ENCODE data around the gene CCNT2.
"Not testable (repeated sequence)": the region's sequence is repeated elsewhere in the genome, so short reads cannot be mapped to it uniquely, and the experiment has no call there.

The CCNT2 gene

DNA sequence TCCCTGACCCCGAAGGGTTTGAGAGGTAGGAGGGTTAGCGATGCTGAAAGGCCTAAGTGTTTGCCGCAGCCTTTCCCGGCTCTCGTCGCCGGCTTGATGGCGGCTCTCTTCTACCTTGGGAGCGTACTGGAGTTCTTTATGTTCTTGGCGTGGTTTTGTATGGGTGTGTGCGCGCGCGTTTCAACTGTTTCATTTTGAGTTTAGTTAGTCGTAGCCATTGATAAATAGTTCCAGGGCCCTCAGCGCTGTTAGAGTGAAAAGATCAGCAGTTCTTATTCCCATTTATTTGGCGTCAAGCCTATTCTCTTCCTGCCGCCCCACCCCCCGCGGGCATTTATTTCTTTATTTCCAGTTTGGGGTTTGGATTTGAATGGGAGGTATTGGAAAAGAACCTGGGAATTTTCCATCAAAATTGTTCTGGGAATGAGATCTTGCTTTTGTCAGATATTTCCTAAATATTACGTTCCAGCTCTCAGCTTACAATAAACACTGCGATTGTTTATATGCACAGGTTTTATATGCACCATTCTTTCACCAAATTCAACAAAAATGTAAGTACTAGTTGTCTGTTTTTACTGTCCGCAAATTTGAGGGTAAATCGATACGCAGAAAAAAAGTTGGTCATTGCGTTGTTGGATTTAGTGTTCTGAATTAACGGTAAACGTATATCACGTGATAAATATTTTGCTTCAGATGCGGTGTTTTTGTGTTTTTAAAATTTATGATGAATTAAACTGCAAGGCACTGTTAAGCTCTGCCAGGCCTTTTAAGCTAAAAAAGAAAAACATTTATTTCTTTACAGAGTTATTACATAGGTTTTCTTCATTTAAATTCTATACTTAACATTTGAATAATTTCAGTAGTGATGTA is 954 bp downstream of the CCNT2 start:
- no peak for DNase-seq (ENCODE audit: low read depth)

- no peak for DNase-seq (ENCODE audit: low read depth)
Observed at GRCh38 chr2:134924912-134925311, 6.3 kb downstream of the CCNT2 start.

GRCh38 chr2:134926231-134926931 is 7.8 kb downstream of the CCNT2 start:
- DNase-seq (ENCODE audit: low read depth) = no peak

GRCh38 chr2:134927195-134927594 is 8.6 kb downstream of the CCNT2 start:
- DNase-seq (ENCODE audit: low read depth) = no peak

DNA sequence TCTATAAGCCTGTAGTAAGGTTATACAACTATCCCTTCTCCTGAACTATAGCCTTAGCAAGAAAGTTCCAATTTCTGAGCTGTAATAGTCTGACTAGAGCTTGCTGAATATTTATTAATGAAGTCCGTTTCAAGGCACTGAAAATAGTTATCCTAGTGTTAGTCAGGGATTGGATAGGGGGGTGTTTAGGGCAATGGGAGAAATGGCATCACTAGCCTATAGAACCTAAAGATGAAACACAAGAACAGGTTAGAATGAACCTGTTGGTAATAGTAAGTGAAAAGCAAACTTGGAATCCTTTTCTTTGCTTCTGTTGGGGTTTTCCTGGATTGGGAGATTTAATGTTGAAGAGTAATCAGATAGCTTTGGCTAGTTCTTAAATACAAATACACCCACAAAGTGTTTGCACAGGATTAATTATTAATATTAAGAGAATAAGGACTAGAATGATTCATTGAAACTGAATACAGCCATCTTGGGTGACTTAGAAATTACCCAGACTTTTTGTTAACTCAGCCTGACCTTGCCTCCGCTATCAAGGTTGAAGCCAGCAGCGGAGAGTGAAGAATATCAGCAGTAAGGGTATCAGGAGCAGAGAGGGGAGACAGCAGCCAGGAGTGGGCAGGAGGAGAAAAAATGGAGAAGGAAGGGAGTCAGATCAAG is 14.4 kb downstream of the CCNT2 start:
- DNase-seq (ENCODE audit: low read depth) = no peak

DNA sequence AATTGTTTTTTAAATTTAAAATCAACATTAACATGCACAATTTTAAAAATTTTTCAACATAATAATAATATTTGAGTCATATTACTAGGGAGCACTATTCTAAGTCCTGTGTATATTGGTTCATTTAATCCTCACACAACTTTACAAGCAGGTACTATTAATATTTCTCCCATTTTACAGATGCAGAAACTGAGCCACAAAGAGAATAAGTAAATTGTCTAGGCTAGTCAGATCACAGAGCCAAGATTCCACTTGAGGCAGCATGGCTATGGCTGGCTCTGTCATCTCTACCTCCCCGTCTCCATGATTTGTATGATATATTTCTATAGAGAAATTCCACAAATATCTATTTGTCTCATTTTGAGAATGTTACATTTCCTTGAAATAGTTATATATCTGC is 15.1 kb downstream of the CCNT2 start:
- DNase-seq (ENCODE audit: low read depth) = no peak

GRCh38 chr2:134934150-134934549 is 15.5 kb downstream of the CCNT2 start:
- DNase-seq (ENCODE audit: low read depth) = no peak

DNA sequence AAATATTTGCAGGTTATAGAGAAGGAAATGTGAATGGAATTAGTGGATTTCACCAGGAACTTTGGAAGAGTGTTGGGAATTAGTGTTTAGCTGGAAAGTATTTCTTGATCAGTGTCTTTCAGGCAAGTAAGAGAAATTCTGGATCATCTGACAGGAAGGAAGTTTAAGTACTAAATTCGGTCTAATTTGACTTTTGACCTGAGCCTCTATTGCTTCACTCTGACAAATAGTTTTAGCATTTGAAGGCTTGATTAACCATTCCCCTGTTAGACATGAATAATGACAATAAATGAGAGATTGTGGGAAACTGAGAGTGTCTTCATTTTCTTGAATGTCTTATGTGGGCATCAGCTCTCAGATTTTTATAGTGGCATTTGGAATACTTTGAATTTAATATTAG is 16.0 kb downstream of the CCNT2 start:
- DNase-seq (ENCODE audit: low read depth) = no peak

DNA sequence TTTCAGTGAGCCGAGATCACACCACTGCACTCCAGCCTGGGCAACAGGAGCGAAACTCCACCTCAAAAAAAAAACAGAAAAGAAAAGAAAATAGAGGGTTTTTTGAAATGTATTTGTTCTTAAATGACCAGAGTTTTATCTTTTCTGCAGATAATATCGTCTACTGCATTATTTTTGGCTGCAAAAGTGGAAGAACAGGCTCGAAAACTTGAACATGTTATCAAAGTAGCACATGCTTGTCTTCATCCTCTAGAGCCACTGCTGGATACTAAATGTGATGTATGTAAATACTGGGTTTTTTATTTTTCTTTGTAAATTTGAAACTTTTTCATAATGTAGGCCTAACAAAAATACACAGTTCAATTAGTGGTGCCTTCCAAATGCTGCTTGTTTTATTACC is 18.1 kb downstream of the CCNT2 start:
- DNase-seq (ENCODE audit: low read depth) = no peak

- no peak for DNase-seq (ENCODE audit: low read depth)
Observed at GRCh38 chr2:134943540-134943939, 24.9 kb downstream of the CCNT2 start.

- DNase-seq (ENCODE audit: low read depth) = no peak
Observed at GRCh38 chr2:134944975-134945374, 26.4 kb downstream of the CCNT2 start.

- no peak for DNase-seq (ENCODE audit: low read depth)
Observed at GRCh38 chr2:134946073-134946472, 27.5 kb downstream of the CCNT2 start.

DNA sequence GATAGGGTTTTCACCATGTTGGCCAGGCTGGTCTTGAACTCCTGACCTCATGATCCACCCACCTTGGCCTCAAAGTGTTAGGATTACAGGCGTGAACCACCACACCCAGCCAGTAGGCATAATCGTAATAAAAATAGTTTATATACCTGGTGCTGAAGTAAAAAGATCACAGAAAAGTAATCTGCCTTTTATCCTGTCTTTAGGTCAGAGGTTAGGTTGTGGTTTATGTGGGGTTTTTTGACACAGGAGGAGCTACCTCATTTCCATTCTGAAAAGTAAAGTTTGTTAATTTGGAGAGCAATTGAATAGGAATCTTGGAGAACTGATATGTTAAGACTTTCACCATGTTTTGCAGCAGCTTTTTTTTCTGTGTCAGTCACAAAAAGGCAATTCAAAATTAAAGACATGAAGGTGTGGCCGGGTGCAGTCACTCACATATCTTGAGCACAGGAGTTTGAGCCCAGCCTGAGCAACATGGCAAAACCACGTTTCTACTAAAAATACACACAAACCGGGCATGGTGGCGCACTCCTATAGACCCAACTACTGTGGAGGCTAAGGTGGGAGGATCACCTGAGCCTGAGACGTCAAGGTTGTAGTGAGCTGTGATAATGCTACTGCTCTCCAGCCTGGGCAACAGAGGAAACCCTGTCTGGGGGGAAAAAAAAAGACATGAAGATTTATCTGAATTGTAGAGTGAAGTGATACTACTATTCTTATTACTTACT is 31.5 kb downstream of the CCNT2 start:
- no peak for DNase-seq (ENCODE audit: low read depth)

- no peak for DNase-seq (ENCODE audit: low read depth)
Observed at GRCh38 chr2:134950886-134951285, 32.3 kb downstream of the CCNT2 start.

- no peak for DNase-seq (ENCODE audit: low read depth)
Observed at GRCh38 chr2:134952608-134953007, 34.0 kb downstream of the CCNT2 start.

DNA sequence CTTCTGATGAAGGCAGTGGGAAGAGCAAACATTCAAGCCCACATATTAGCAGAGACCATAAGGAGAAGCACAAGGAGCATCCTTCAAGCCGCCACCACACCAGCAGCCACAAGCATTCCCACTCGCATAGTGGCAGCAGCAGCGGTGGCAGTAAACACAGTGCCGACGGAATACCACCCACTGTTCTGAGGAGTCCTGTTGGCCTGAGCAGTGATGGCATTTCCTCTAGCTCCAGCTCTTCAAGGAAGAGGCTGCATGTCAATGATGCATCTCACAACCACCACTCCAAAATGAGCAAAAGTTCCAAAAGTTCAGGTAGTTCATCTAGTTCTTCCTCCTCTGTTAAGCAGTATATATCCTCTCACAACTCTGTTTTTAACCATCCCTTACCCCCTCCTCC is 35.4 kb downstream of the CCNT2 start:
- DNase-seq (ENCODE audit: low read depth) = no peak

DNA sequence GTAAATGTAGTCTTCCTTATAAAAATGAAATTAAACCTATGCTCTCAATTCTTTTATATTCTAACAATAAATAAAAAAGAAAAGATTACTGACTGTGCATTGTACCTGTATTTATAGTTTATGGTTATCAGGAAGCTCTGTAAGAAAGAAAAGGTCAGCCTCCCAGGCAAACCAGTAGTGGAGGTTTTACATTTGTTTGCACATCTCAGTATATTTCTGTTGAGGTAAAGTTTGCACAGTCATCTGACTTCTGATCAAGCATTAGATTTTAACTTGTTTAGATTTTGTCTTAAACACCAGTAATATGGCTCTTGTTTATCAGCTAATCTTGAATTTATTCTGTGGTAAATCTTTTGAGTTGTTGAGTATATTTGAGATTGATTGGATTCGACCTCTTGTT is 37.1 kb downstream of the CCNT2 start:
- no peak for DNase-seq (ENCODE audit: low read depth)

DNA sequence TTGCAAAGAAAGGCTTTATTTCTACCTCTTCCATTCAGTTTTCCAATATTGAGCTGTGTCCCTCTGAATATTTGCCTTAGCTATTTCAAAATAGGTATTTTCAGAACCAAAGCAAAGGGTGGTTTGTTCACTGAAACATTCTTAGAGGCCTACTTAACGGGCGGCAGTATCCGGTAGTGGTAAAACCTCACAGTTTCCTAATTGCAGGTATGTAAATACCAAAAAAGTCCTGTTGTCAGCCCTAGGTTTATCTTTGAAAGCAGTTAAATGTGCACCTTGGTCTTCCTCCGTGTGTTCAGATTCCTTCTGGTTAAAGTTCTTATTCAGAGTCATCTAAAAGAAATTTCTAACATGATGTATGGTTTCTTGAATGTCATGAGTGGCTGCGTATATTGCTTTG is 38.9 kb downstream of the CCNT2 start:
- no peak for DNase-seq (ENCODE audit: low read depth)

- not testable (repeated sequence) for DNase-seq (ENCODE audit: low read depth)
Observed at GRCh38 chr2:134967166-134967565, 48.5 kb downstream of the CCNT2 start.

DNA sequence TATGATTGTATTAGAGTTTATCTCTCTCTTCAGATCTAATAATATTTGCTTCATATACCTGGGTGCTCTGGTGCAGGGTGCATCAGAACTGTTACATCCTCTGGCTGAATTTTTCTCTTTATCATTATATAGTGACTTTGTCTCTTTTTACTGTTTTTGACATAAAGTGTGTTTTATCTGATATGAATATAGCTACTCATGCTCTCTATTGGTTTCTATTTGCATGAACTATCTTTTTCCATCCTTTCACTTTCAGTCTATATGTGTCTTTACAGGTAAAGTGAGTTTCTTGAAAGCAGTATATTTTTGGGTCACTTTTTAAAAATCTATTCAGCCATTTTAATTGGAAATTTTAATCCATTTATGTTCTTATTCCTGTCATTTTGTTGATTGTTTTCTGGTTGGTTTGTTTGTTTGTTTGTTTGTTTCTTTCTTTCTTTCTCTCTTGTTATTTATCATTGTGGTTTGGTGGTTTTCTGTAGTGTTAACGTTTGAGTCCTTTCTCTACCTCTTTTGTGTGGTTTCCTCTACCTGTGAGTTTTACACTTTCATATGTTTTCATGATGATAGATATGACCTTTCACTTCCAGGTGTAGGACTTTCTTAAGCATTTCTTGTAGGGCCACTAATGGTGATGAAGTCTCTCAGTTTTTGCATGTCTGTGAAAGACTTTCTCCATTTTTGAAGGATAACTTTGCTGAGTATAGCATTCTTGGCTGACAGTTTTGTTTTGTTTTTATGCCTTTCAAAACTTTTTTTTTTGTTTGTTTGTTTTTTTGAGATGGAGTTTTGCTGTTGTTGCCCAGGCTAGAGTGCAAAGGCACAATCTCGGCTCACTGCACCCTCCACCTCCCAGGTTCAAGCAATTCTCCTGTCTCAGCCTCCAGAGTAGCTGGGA is 54.9 kb downstream of the CCNT2 start:
- no peak for DNase-seq (ENCODE audit: low read depth)

- no peak for DNase-seq (ENCODE audit: low read depth)
Observed at GRCh38 chr2:134975281-134976009, 56.8 kb downstream of the CCNT2 start.
